ENCODE data around the gene COL19A1.

Gene COL19A1

DNA sequence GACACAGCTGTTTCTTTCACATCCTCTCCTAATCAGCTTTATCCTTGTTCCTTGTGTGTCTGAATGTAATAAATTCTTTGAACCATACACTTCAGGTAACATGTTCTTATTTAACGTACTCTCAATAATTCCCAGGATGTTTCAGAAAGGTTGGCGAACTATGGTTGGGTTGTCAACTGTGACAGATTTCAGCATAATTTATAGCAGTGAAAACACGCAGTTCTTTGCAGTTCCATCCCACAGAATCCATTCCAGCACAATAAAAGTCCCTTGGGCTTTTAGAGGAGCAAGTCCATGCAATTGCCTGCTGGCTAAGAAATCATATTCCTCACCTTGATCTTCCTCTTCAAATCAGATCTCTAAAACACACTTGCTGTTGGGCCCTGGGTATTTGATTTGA is 317.2 kb downstream of the COL19A1 start:
- TF ChIP-seq CTCF (IDR thresholded peaks at IDR 0.05; ENCODE audit: insufficient read depth, low read depth, low read length, missing control alignments): no peak
- H3K4me3 ChIP-seq (ENCODE audit: low read depth, low read length): no peak overlapping the region
- DNase-seq (ENCODE audit: low read depth): no peak

DNA sequence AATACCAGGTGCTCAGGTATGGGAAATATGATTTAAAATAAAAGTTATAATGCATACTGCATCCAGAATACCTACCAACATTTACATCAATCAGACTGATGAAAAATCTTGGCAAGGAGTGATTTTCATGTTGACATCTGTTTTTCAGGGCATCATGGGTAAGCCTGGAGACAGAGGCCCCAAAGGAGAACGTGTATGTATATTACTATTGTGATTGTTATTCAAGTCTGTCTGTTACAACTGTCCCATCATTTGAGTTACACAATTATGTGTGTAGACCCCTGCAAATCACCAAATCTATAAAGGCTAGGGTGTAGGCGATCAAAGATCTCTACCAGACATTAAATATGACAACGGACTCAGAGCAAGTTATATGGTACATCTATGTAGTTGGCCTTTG is 318.4 kb downstream of the COL19A1 start:
- no peak for TF ChIP-seq CTCF (IDR thresholded peaks at IDR 0.05; ENCODE audit: insufficient read depth, low read depth, low read length, missing control alignments)
- DNase-seq (ENCODE audit: low read depth): no peak
- H3K4me3 ChIP-seq (ENCODE audit: low read depth, low read length): no peak overlapping the region

GRCh38 chr6:70186461-70186860 is 320.1 kb downstream of the COL19A1 start:
- H3K4me3 ChIP-seq (ENCODE audit: low read depth, low read length): no peak overlapping the region

DNA sequence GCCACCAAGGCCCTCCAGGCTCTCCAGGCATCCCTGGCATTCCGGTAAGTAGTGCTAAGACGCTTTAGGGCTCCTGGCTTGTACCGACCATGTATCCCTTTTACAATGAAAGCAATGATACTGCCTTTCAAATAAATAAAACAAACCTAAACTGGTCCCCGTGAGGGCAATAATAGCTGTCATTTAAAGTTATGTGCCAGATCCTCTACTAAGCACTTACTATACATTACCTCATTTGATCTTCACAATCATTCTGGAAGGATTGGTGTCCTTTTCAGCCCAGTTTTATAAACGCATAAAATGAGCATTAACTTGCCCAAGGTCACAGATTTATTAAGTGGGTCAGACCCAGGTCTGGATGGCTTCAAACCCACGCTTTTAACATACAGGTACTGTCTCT is 321.8 kb downstream of the COL19A1 start:
- no peak for TF ChIP-seq CTCF (IDR thresholded peaks at IDR 0.05; ENCODE audit: insufficient read depth, low read depth, low read length, missing control alignments)
- H3K4me3 ChIP-seq (ENCODE audit: low read depth, low read length): no peak overlapping the region
- no peak for DNase-seq (ENCODE audit: low read depth)

More at GRCh38 chr6:70186461-70186860, 320.1 kb downstream of the COL19A1 start:
- TF ChIP-seq CTCF (IDR thresholded peaks at IDR 0.05; ENCODE audit: insufficient read depth, low read depth, low read length, missing control alignments): no peak
- no peak for DNase-seq (ENCODE audit: low read depth)

DNA sequence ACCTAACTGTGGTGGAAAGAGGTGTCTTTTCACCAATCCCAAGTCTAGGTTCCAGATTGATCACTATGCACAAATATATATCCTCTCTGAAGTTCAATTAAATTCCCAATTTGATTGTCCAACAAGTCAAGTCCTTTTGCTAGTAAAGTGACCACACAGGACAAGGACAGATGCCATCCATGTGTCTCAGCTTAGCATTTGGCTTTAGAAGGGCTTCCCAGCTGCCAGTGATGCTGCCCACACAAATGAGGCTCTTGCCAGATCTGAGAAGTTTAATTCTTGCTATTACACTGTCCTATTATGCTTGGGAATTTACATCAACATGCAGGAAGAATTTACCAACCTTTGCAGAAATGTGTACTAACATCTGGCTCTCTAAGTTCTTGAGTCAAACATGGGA is 328.1 kb downstream of the COL19A1 start:
- no peak overlapping the region for H3K4me3 ChIP-seq (ENCODE audit: low read depth, low read length)
- TF ChIP-seq CTCF (IDR thresholded peaks at IDR 0.05; ENCODE audit: insufficient read depth, low read depth, low read length, missing control alignments): no peak

GRCh38 chr6:70196531-70196930 is 330.2 kb downstream of the COL19A1 start:
- H3K4me3 ChIP-seq (ENCODE audit: low read depth, low read length): no peak overlapping the region
- no peak for DNase-seq (ENCODE audit: low read depth)
- no peak for TF ChIP-seq CTCF (IDR thresholded peaks at IDR 0.05; ENCODE audit: insufficient read depth, low read depth, low read length, missing control alignments)

More for the DNA sequence above, 328.1 kb downstream of the COL19A1 start:
- no peak for DNase-seq (ENCODE audit: low read depth)

GRCh38 chr6:70198785-70199184 is 332.4 kb downstream of the COL19A1 start:
- H3K4me3 ChIP-seq (ENCODE audit: low read depth, low read length): no peak overlapping the region
- TF ChIP-seq CTCF (IDR thresholded peaks at IDR 0.05; ENCODE audit: insufficient read depth, low read depth, low read length, missing control alignments): no peak
- no peak for DNase-seq (ENCODE audit: low read depth)

Data from GM12865 (cell line).